Small intestine (tissue), 7 donors: Measurements from ENCODE around the gene ITGB1BP1. TPM values are rescaled to one million over a fixed set of nuclear protein-coding genes. Genes with fewer than 3 reads are reported as not detected.
A peak's percentile ranks its signal among the peaks of the same experiment; 100 is the strongest.

Source experiments
- DNase-seq, 2 donors: peaks; one replicate each; pipeline versions ENCODE4 v3.0.0 to v3.0.0-alpha.2; 2013
- FAIRE-seq: peaks from 2 replicates; lab custom pipeline; 2012; peaks lifted over from hg19 to GRCh38; lab: Jason Lieb, UNC
- H3K27ac ChIP-seq, 3 donors: one replicate each; pipeline ENCODE4 v1.5.1; 2013; ENCODE audit warnings: low read length in 2 of 3, mild to moderate bottlenecking in 2 of 3, control low read depth in 1 of 3, inconsistent platforms in 1 of 3, low read depth in 1 of 3, moderate library complexity in 1 of 3
- H3K27me3 ChIP-seq, 3 donors: one replicate each; pipeline ENCODE4 v1.6.1; 2013; ENCODE audit warnings: low read length in 3 of 3, inconsistent platforms in 1 of 3; ENCODE audit not compliant: control insufficient read depth in 3 of 3, insufficient read depth in 3 of 3
- H3K36me3 ChIP-seq, 3 donors: one replicate each; pipeline ENCODE4 v1.6.1; 2013; ENCODE audit warnings: low read length in 3 of 3, inconsistent platforms in 1 of 3, low read depth in 1 of 3, mild to moderate bottlenecking in 1 of 3, moderate library complexity in 1 of 3; ENCODE audit not compliant: control insufficient read depth in 3 of 3, insufficient read depth in 2 of 3
- H3K4me1 ChIP-seq, 3 donors: one replicate each; pipeline ENCODE4 v1.6.1; 2013; ENCODE audit warnings: low read length in 2 of 3, inconsistent platforms in 1 of 3, low read depth in 1 of 3, mild to moderate bottlenecking in 1 of 3, moderate library complexity in 1 of 3; ENCODE audit not compliant: control insufficient read depth in 3 of 3, insufficient read depth in 2 of 3
- H3K4me3 ChIP-seq, 3 donors: one replicate each; pipeline ENCODE4 v1.5.1; 2013; ENCODE audit warnings: low read length in 3 of 3, control low read depth in 1 of 3, inconsistent platforms in 1 of 3, low read depth in 1 of 3, mild to moderate bottlenecking in 1 of 3, moderate library complexity in 1 of 3
- H3K9me3 ChIP-seq, 2 donors: one replicate each; pipeline ENCODE4 v1.6.1; 2013; ENCODE audit warnings: low read depth in 1 of 2, low read length in 1 of 2; ENCODE audit not compliant: control insufficient read depth in 2 of 2, insufficient read depth in 1 of 2
- WGBS, 3 donors: extraction: QIAGEN DNeasy Blood & Tissue Kit; methylation state at CpG; one replicate each; pipeline ENCODE4 v1.1.7; 2013; 5-methylcytosine and 5-hydroxymethylcytosine counted together
- polyA plus RNA-seq, 4 donors: library from polyadenylated mRNA; stranded (reverse) in 3 of 4; unstranded in 1 of 4; fragments of 200-250 nt in 3 of 4; fragments of 120-200 nt in 1 of 4; gene quantifications; one replicate each; pipeline versions ENCODE4 v1.2.1 to v1.2.3, GENCODE V29; 2013
- donor health status: healthy with polysubstance abuse.
- donor health status: control.
- donor health status: control.
- donor health status: Bipolar disorder and iron deficiency.
- donor health status: healthy.

The ITGB1BP1 gene
- polyA plus RNA-seq, 4 donors: 30.6 to 50.8 (median 35.2) TPM

- no peak overlapping the region for H3K4me3 ChIP-seq
- FAIRE-seq (no peak), DNase-seq (no peak)
- peaks cover 0 to 84% (median 7%) of the 10 kb centered on the region in 3 donors for H3K36me3 ChIP-seq
- no peaks in the 10 kb centered on the region for H3K27me3 ChIP-seq
- no peaks in the 10 kb centered on the region for H3K9me3 ChIP-seq
- WGBS, 3 donors: 72 to 86% (median 84%) methylated on average over 24 to 28 of the region's 28 CpGs
- no peaks in the 10 kb centered on the region for H3K4me1 ChIP-seq
- H3K27ac ChIP-seq: peak overlapping the region in 1 of 3 donors; percentile 22
Observed at GRCh38 chr2:9392898-9393765, 30.2 kb downstream of the ITGB1BP1 start.

- Histone ChIP-seq H3K4me3 (no peak overlapping the region), H3K36me3 (peaks cover 0 to 85% (median 7%) of the 10 kb centered on the region in 3 donors), H3K27me3 (no peaks in the 10 kb centered on the region), H3K4me1 (no peaks in the 10 kb centered on the region), H3K9me3 (no peaks in the 10 kb centered on the region), H3K27ac (no peak overlapping the region)
- DNase-seq: no peak
- 90 to 93% (median 91%) methylated on average over 13 of the region's 13 CpGs for WGBS, 3 donors
- FAIRE-seq: no peak
Observed at GRCh38 chr2:9391961-9392720, 31.2 kb downstream of the ITGB1BP1 start.

GRCh38 chr2:9390991-9391390 lies 32.3 kb downstream of the ITGB1BP1 start:
- Histone ChIP-seq H3K27ac (no peak overlapping the region), H3K27me3 (no peaks in the 10 kb centered on the region), H3K36me3 (peaks cover 0 to 81% (median 10%) of the 10 kb centered on the region in 3 donors), H3K4me3 (no peak overlapping the region), H3K9me3 (no peaks in the 10 kb centered on the region), H3K4me1 (no peaks in the 10 kb centered on the region)
- DNase-seq (no peak), FAIRE-seq (no peak)
- WGBS, 3 donors: 93 to 95% (median 93%) methylated on average over 19 of the region's 19 CpGs

GRCh38 chr2:9390151-9390850 lies 33.0 kb downstream of the ITGB1BP1 start:
- DNase-seq: no peak
- no peaks in the 10 kb centered on the region for H3K4me1 ChIP-seq
- peaks cover 0 to 80% (median 11%) of the 10 kb centered on the region in 3 donors for H3K36me3 ChIP-seq

GRCh38 chr2:9388950-9389911 lies 34.1 kb downstream of the ITGB1BP1 start:
- no peak overlapping the region for H3K27ac ChIP-seq
- peaks cover 0 to 81% (median 16%) of the 10 kb centered on the region in 3 donors for H3K36me3 ChIP-seq
- FAIRE-seq: no peak
- 90 to 92% (median 91%) methylated on average over 27 to 28 of the region's 28 CpGs for WGBS, 3 donors
- H3K9me3 ChIP-seq: no peaks in the 10 kb centered on the region
- no peak overlapping the region for H3K4me3 ChIP-seq
- no peaks in the 10 kb centered on the region for H3K27me3 ChIP-seq
- DNase-seq: no peak
- no peaks in the 10 kb centered on the region for H3K4me1 ChIP-seq

More at GRCh38 chr2:9390151-9390850, 33.0 kb downstream of the ITGB1BP1 start:
- no peaks in the 10 kb centered on the region for H3K27me3 ChIP-seq
- WGBS, 3 donors: 71 to 85% (median 83%) methylated on average over 7 of the region's 7 CpGs
- no peaks in the 10 kb centered on the region for H3K9me3 ChIP-seq
- H3K27ac ChIP-seq: no peak overlapping the region
- H3K4me3 ChIP-seq: no peak overlapping the region
- FAIRE-seq: no peak

DNA sequence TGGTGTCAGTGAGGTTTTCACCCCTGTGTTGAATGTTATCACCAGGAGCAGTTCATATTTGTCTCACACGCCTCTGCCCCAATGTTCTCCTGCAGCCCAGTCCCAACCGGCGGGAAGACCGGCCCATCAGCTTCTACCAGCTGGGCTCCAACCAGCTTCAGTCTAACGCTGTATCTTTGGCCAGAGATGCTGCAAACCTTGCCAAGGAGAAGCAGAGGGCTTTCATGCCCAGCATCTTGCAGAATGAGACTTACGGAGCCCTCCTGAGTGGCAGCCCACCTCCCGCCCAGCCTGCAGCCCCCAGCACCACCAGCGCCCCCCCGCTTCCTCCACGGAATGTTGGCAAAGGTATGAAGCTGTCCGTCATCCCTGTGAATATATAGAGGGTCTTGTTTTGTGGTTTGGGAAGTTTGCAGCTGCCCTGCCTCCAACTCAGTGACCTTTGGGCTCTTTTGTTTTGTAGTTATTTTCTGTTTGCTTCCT lies 35.1 kb downstream of the ITGB1BP1 start:
- DNase-seq (no peak), FAIRE-seq (no peak)
- Histone ChIP-seq H3K27ac (no peak overlapping the region), H3K9me3 (no peaks in the 10 kb centered on the region), H3K4me3 (no peak overlapping the region), H3K4me1 (no peaks in the 10 kb centered on the region), H3K27me3 (no peaks in the 10 kb centered on the region), H3K36me3 (peaks cover 0 to 79% (median 11%) of the 10 kb centered on the region in 3 donors)
- WGBS, 3 donors: 92 to 97% (median 96%) methylated on average over 11 of the region's 11 CpGs

DNA sequence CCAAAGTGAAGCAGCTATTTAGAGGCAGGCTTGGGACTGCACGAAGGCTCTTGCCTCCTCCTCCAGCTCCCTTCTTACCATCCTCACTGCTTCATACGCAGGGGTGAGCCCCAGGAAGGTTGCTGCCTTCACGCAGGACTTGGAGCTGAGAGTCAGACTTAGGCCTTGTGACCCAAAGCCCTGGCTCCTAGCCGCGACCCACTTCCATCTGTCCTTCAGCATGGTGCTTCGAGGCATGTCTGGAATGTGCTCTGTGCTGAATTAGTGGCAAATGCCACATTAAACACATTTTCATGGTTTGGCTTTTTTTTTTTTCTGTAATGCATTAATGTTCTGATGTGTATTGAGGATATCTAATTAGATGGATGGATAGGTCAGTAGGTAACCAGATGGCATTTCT lies 37.5 kb downstream of the ITGB1BP1 start:
- Histone ChIP-seq H3K4me1 (no peaks in the 10 kb centered on the region), H3K4me3 (no peak overlapping the region), H3K27ac (no peak overlapping the region), H3K9me3 (no peaks in the 10 kb centered on the region), H3K27me3 (no peaks in the 10 kb centered on the region), H3K36me3 (peaks cover 0 to 75% (median 11%) of the 10 kb centered on the region in 3 donors)
- FAIRE-seq: no peak
- no peak for DNase-seq
- 88 to 93% (median 93%) methylated on average over 6 of the region's 6 CpGs for WGBS, 3 donors
